Neural progenitor cell (in vitro differentiated cells): ENCODE data around the gene XPR1.

ENCODE experiments used
- CTCF ChIP-seq: fragments of 200-600 bp; sonication (generic); IDR thresholded peaks from 2 replicates; pipeline ENCODE4 v1.5.1; 2017; ENCODE audit warnings: antibody characterized with exemption, mild to moderate bottlenecking
- EZH2phosphoT487 ChIP-seq: fragments of 200-600 bp; sonication (generic); IDR thresholded peaks from 2 replicates; pipeline ENCODE4 v1.6.1; 2017; ENCODE audit warnings: antibody characterized with exemption

DNA sequence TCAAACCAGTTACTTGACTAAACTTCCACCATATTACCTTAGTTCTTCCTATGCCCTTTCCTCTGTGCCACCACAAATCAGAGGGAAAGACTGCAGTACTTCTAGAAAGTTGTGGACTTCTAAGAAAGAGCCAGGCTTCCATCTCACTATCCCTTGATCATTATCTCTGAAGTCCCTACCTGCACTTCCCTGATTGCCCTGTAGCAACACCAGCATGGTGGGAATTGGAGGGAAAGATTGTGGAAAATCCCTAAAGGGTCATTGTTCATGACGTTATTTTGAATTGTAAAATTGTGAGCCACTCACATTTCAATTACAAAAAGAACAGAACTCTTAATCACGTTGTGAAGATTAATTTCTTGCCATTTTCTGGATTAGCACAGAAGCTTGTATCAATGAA is 257.5 kb downstream of the XPR1 start:
- TF ChIP-seq CTCF, result no peak
- no peak for TF ChIP-seq EZH2phosphoT487
